ENCODE measurements around the gene TNMD.
A peak's percentile ranks its signal among the peaks of the same experiment; 100 is the strongest.

TNMD gene

GRCh38 chrX:100643956-100644860, 59.5 kb downstream of the TNMD start, which contains the start of gene SRPX2:
TSS of gene SRPX2 (plus strand) at chrX:100644199. CDS start at chrX:100646323, 2,124 bp downstream.
- peak; percentile 70 for DNase-seq (ENCODE audit: low read depth)

DNA sequence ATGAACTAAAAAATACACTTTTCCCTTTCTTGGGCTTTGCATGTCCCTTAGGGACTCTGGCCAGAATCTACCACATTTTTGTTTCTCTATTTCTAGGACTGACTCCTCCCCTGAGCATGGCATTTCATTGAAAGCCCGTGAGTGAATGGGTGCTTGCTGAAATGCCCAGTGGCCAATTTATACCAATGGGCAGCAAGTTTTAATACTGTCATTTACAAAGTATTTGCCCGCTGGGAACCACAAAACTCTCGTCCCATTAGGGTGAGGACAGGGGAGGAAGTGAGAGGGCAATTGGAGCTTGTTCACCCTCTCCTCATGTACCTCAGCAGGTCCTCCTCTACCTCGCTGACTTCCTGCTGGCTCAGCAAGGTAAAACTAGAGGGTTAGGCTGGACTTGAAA, 60.4 kb downstream of the TNMD start:
- DNase-seq (ENCODE audit: low read depth), result no peak

GRCh38 chrX:100647095-100647494, 62.4 kb downstream of the TNMD start:
- no peak for DNase-seq (ENCODE audit: low read depth)

DNA sequence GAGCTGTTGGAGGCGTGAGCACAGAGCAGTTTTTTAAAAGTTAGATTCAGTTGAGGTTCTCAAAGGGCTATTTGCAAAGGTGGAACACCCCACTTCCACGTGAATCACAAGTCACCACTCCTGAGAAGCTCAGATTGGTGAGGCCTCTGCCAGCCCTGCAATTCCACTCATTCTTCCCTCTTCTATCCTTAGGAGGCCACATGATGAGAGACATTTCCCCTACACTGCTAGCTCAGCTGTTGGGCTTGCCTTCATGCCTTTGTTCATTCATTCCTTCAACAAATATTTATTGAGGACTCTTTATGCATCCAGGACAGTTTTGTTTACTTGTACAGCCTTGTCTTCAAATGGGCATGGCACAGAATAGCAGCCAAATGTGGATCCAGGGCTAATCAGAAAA, 63.0 kb downstream of the TNMD start:
- no peak for DNase-seq (ENCODE audit: low read depth)

DNA sequence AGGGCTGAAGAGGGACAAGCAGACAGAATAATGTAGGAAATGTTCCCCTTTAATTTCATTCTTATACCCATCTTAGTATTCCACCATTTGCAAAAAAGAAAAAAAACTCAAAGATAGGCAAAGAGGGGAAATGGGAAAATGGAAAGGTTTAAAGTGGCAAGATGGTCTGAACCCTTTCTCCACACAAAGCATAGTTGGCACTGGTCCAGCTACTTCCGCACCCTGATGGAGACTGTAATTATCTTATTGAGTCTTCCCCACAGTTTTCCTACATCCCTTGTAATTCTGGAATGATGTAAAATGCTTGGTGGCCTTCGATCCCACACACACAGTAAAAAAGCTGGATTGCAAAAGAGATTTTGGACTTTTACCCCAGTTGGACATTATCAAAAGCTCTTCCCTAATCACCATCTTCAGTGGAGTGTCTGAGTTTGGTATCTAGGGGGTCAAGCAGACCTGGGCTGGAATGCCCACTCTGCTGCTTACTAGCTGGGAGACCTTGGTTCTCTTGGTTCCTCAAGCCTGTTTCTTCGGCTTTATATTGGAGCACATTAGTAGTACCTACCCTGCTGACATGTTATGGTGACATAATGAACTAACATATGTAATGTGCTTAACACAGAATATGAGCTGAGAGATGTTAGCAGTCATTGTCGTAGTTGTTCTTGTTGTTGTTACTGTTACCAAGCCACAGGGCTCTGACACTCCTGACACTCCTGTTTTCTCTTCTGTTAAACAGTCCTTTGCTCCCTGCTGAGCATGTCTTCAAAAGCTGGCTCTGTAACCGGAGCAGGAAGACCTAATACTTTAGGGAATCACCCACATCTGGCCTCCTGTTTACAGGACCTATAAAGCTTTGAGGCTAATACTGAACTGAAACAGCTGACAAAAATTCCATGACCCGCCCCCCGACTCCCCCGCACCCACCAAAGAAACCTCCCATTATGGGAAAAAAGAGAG, 64.0 kb downstream of the TNMD start:
- no peak for DNase-seq (ENCODE audit: low read depth)

All from non-pigmented ciliary epithelial cell (primary cell).